Effector memory CD4-positive, alpha-beta T cell (primary cell): ENCODE results near the gene CITED2.

Experiments used
- DNase-seq, 3 donors: peaks; one replicate each; pipeline ENCODE4 v3.0.0-alpha.2; 2020
- H3K27ac ChIP-seq: 2 replicates; pipeline ENCODE4 v1.7.0; 2013; ENCODE audit warnings: mild to moderate bottlenecking, low read length, moderate library complexity; ENCODE audit not compliant: insufficient read depth, poor library complexity, severe bottlenecking
- H3K27me3 ChIP-seq: replicated peaks from 2 replicates; pipeline ENCODE4 v1.7.0; 2013; ENCODE audit warnings: mild to moderate bottlenecking, low read length; ENCODE audit not compliant: insufficient read depth, control insufficient read depth, poor library complexity, severe bottlenecking
- H3K36me3 ChIP-seq: 2 replicates; pipeline ENCODE4 v1.7.0; 2013; ENCODE audit warnings: mild to moderate bottlenecking, low read length, moderate library complexity; ENCODE audit not compliant: control insufficient read depth, insufficient read depth
- H3K4me1 ChIP-seq: 2 replicates; pipeline ENCODE4 v1.7.0; 2013; ENCODE audit warnings: low read length, mild to moderate bottlenecking; ENCODE audit not compliant: control insufficient read depth, insufficient read depth, poor library complexity, severe bottlenecking
- H3K4me3 ChIP-seq: 2 replicates; pipeline ENCODE4 v1.7.0; 2013; ENCODE audit warnings: low read length, low read depth, mild to moderate bottlenecking; ENCODE audit not compliant: insufficient read depth, poor library complexity, severe bottlenecking
- H3K9me3 ChIP-seq: 2 replicates; pipeline ENCODE4 v1.7.0; 2013; ENCODE audit warnings: mild to moderate bottlenecking, low read length, moderate library complexity; ENCODE audit not compliant: control insufficient read depth

Gene CITED2

DNA sequence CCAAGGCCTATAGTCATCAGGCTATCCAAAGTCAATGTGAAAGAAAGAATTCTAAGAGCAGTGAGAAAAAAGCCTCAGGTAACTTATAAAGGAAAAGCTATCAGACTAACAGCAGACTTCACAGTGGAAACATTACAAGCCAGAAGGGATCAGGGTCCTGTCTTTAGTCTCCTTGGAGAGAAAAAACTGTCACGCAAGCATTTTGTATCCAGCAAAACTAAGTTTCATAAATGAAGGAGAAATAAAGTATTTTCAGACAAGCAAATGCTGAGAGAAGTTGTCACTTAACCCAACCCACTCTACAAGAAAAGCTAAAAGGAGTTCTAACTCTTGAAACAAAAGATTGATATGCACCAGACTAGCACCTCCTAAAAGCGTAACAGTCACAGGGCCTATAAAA is 28.1 kb downstream of the CITED2 start:
- no peak for DNase-seq
- no peaks in the 10 kb centered on the region for H3K27me3 ChIP-seq
- no peaks in the 10 kb centered on the region for H3K9me3 ChIP-seq
- no peak overlapping the region for H3K27ac ChIP-seq
- peaks cover 8% of the 10 kb centered on the region for H3K4me1 ChIP-seq
- no peak overlapping the region for H3K4me3 ChIP-seq
- no peaks in the 10 kb centered on the region for H3K36me3 ChIP-seq

DNA sequence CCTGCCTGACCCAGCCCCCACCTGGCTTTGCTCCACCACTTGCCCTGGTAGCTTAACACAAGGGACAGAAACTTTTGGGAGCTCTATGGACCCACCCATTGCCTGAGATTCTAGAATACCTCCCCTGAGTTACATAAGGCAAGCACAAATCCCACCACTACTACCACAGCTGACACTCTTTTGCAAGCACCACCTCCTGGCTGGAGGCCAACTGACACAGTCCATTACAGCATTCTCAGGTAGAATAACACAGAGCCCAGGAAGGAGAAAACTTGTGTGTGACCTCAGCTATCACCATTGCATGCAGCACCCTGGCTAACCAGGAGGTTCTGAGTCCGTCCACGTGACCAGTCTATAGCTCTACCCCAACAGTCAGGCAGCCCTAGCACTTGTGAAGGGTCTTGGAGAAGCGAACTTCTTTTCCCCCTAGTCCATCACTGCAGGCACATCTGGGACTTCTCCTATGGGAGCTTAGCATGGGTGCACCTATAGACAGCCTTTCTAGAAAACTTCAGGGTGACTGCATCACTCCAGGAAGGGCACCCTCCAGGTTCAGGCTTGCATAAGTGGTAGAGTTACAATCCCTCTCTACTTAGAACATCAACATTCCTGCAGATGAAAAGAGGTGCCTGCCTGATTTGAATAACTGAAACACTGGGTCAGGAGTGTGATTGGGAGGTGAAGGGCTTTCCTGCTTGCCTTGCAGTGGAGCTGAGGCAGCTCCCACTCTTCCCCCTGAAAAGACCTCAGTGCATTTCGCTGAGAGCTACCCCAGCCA is 30.1 kb downstream of the CITED2 start:
- Histone ChIP-seq H3K27ac (no peak overlapping the region), H3K4me3 (no peak overlapping the region), H3K4me1 (peaks cover 8% of the 10 kb centered on the region), H3K27me3 (no peaks in the 10 kb centered on the region), H3K36me3 (no peaks in the 10 kb centered on the region), H3K9me3 (no peaks in the 10 kb centered on the region)
- no peak for DNase-seq

DNA sequence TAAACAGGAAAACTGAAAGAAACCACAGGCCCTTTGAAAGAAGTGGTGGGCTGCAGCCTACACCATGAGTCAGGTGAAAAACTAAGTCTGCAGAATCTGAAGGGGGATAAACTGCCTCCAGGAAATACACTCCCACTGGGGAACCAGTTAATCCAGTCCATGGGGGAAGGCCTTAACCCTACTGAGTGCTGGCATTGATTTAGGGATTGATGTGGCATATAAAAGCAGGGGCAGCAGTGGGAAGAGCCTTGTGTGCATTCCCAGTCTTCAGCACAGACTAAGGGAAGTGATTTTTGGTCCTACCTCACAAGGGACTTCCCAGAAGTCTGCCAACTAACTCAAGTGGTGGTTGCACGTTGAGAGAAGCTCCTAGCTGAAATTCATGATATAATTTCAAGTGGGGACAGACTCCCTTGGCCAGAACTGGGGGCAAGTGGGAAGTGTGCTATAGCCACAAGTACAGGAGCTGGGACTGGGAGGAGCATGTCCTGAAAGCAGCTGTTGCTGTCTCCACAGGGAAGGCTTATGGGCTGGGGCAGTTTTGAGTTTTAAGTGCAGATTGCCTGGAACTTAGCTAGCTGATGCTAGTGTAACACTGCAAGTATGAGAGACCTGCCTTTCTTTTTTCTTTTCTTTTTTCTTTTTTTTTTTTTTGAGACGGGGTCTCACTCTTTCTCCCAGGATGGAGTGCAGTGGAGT is 31.2 kb downstream of the CITED2 start:
- no peak overlapping the region for H3K4me3 ChIP-seq
- no peaks in the 10 kb centered on the region for H3K27me3 ChIP-seq
- H3K4me1 ChIP-seq: peaks cover 8% of the 10 kb centered on the region
- H3K27ac ChIP-seq: no peak overlapping the region
- H3K36me3 ChIP-seq: no peaks in the 10 kb centered on the region
- no peak for DNase-seq
- no peaks in the 10 kb centered on the region for H3K9me3 ChIP-seq

GRCh38 chr6:139341060-139341459 is 33.4 kb downstream of the CITED2 start:
- no peak overlapping the region for H3K4me3 ChIP-seq
- no peaks in the 10 kb centered on the region for H3K27me3 ChIP-seq
- H3K27ac ChIP-seq: no peak overlapping the region
- no peak for DNase-seq
- no peaks in the 10 kb centered on the region for H3K9me3 ChIP-seq
- no peaks in the 10 kb centered on the region for H3K36me3 ChIP-seq
- H3K4me1 ChIP-seq: peaks cover 8% of the 10 kb centered on the region

- Histone ChIP-seq H3K36me3 (no peaks in the 10 kb centered on the region), H3K27ac (no peak overlapping the region), H3K9me3 (no peaks in the 10 kb centered on the region), H3K4me3 (no peak overlapping the region), H3K4me1 (peaks cover 8% of the 10 kb centered on the region), H3K27me3 (no peaks in the 10 kb centered on the region)
- no peak for DNase-seq
These were observed 35.7 kb downstream of the CITED2 start for GRCh38 chr6:139338795-139339194.

DNA sequence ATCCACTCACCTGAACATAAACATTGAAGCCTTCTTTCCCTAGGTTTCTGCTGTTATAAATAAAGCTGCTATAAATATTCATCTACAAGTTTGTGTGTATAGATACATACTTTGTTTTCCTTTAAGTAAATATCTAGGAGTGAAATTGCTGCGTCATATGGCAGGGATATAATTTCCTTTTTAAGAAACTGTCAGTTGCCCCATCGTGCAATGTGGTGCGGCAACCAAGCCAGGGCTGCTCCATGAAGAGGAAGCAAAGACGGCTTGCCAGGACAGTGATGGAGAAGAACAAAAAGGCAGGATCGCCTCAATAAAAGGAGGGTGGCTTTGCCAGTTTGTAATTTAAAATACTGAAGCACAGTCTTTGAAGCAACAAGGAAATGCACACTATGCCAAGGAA is 36.6 kb downstream of the CITED2 start:
- no peak for DNase-seq
- Histone ChIP-seq H3K4me3 (no peak overlapping the region), H3K27ac (no peak overlapping the region), H3K27me3 (no peaks in the 10 kb centered on the region), H3K4me1 (peaks cover 2% of the 10 kb centered on the region), H3K9me3 (no peaks in the 10 kb centered on the region), H3K36me3 (no peaks in the 10 kb centered on the region)

GRCh38 chr6:139337001-139337400 is 37.4 kb downstream of the CITED2 start:
- H3K27me3 ChIP-seq: no peaks in the 10 kb centered on the region
- DNase-seq: no peak
- H3K27ac ChIP-seq: no peak overlapping the region
- no peaks in the 10 kb centered on the region for H3K9me3 ChIP-seq
- H3K4me3 ChIP-seq: no peak overlapping the region
- H3K36me3 ChIP-seq: no peaks in the 10 kb centered on the region
- H3K4me1 ChIP-seq: no peaks in the 10 kb centered on the region

GRCh38 chr6:139336488-139336887 is 38.0 kb downstream of the CITED2 start:
- no peak for DNase-seq
- no peaks in the 10 kb centered on the region for H3K27me3 ChIP-seq
- no peaks in the 10 kb centered on the region for H3K36me3 ChIP-seq
- H3K27ac ChIP-seq: no peak overlapping the region
- no peaks in the 10 kb centered on the region for H3K4me1 ChIP-seq
- no peak overlapping the region for H3K4me3 ChIP-seq
- H3K9me3 ChIP-seq: no peaks in the 10 kb centered on the region

- Histone ChIP-seq H3K36me3 (no peaks in the 10 kb centered on the region), H3K27me3 (no peaks in the 10 kb centered on the region), H3K4me3 (no peak overlapping the region), H3K4me1 (no peaks in the 10 kb centered on the region), H3K9me3 (no peaks in the 10 kb centered on the region), H3K27ac (no peak overlapping the region)
- DNase-seq: no peak
These were observed 38.8 kb downstream of the CITED2 start for GRCh38 chr6:139335447-139336210.
